ENCODE results near the gene TGIF1. TPM values are rescaled to one million over a fixed set of nuclear protein-coding genes. Genes with fewer than 3 reads are reported as not detected.

The TGIF1 gene
- total and polyA plus RNA-seq, 2 donors (not counting 1 experiment from before 2014, with no cell fraction given), result 30.4 to 140 TPM

DNA sequence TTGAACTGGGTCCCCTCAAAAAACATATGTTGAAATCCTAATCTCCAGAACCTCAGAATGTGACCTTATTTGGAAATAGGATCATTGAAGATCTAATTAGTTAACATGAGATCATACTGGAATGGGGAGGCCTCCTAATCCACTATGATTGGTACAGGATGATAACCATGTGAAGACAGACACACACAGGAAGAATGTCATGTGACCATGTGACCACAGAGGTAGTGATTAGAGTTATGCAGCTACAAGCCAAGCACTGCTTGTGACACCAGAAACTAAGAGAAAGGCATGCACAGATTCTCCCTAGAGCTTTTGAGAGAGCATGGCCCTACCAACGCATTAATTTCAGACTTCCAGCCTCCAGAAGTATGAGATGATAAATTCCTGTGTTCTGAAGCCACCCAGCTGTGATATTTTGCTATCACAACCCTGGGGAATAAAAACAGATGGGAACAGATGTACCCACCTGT is 47.0 kb upstream of the TGIF1 start:
- ChIA-PET CTCF (interaction anchor here (1.6 kb wide), 1 partner anchor 106 kb away, joined by 5 read pairs; no protein-coding TSS in a partner anchor), POLR2A (interaction anchor here (0.7 kb wide), 1 partner anchor 103 kb away, joined by 5 read pairs; no protein-coding TSS in a partner anchor)
- WGBS (ENCODE audit: insufficient coverage), result no CpG with 5 or more reads among the region's 1 CpG
- Histone ChIP-seq H3K9ac (ENCODE audit: low read length) (no peak overlapping the region), H3K4me2 (replicated peaks; ENCODE audit: low read depth, low read length, poor library complexity, severe bottlenecking) (peak overlapping the region; percentile 49), H3K79me2 (ENCODE audit: control insufficient read depth, insufficient read depth, low read length) (no peaks in the 10 kb centered on the region), H3K9me3 (ENCODE audit: control extremely low read depth in 1 of 3, control insufficient read depth in 2 of 3, insufficient read depth in 1 of 3, low read length in 2 of 3) (peaks cover 0 to 3% (median 3%) of the 10 kb centered on the region in 3 donors), H4K20me1 (ENCODE audit: control insufficient read depth, insufficient read depth, low read length, poor library complexity, severe bottlenecking) (no peaks in the 10 kb centered on the region), H3K4me1 (ENCODE audit: control insufficient read depth in 2 of 2, insufficient read depth in 2 of 2, low read length in 2 of 2) (peaks cover 52 to 54% of the 10 kb centered on the region in 2 donors), H3K27ac (ENCODE audit: low read length in 2 of 2) (peak overlapping the region; percentile 54), H3K4me3 (ENCODE audit: control extremely low read depth in 1 of 5, extremely low read depth in 1 of 5, insufficient read depth in 1 of 5, low read depth in 2 of 5, low read length in 4 of 5) (no peak overlapping the region), H2AFZ (ENCODE audit: insufficient read depth, low read depth, low read length, poor library complexity, severe bottlenecking) (peak overlapping the region; percentile 27), H3K36me3 (replicated peaks in 1 of 2; ENCODE audit: control extremely low read depth in 1 of 2, control insufficient read depth in 1 of 2, extremely low read depth in 1 of 2, insufficient read depth in 2 of 2, low read length in 1 of 2) (no peaks in the 10 kb centered on the region), H3K27me3 (replicated peaks in 1 of 4; ENCODE audit: control extremely low read depth in 1 of 4, control insufficient read depth in 3 of 4, insufficient read depth in 4 of 4, low read length in 3 of 4) (no peaks in the 10 kb centered on the region)
- peak; percentile 16 for ATAC-seq (ENCODE audit: low read depth)
- Mint-ChIP-seq H3K27me3 (no peaks in the 10 kb centered on the region), H3K4me3 (peak overlapping the region; percentile 60), H3K9me3 (ENCODE audit: insufficient read depth) (peaks cover 5% of the 10 kb centered on the region), H3K4me1 (peaks cover 60% of the 10 kb centered on the region), H3K27ac (peak overlapping the region; percentile 74)
- DNase-seq, result peak; percentile 47
- intact Hi-C loops (cut with micrococcal nuclease), result loop anchor here (2.0 kb wide), 1 partner anchor 46 kb away; no protein-coding TSS in a partner anchor
- TF ChIP-seq EZH2 (IDR thresholded peaks at IDR 0.05; ENCODE audit: borderline replicate concordance, insufficient read depth, low read depth, low read length, poor library complexity, severe bottlenecking), result no peak
- TF ChIP-seq, protein P1, sequence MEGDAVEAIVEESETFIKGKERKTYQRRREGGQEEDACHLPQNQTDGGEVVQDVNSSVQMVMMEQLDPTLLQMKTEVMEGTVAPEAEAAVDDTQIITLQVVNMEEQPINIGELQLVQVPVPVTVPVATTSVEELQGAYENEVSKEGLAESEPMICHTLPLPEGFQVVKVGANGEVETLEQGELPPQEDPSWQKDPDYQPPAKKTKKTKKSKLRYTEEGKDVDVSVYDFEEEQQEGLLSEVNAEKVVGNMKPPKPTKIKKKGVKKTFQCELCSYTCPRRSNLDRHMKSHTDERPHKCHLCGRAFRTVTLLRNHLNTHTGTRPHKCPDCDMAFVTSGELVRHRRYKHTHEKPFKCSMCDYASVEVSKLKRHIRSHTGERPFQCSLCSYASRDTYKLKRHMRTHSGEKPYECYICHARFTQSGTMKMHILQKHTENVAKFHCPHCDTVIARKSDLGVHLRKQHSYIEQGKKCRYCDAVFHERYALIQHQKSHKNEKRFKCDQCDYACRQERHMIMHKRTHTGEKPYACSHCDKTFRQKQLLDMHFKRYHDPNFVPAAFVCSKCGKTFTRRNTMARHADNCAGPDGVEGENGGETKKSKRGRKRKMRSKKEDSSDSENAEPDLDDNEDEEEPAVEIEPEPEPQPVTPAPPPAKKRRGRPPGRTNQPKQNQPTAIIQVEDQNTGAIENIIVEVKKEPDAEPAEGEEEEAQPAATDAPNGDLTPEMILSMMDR (IDR thresholded peaks at IDR 0.05), result no peak

- ChIA-PET CTCF (interaction anchor here (1.5 kb wide), 1 partner anchor 42 kb away, joined by 3 read pairs; no protein-coding TSS in a partner anchor), POLR2A (no interaction called here)
- H3K9me3 Mint-ChIP-seq (ENCODE audit: insufficient read depth), result no peaks in the 10 kb centered on the region
- Histone ChIP-seq H3K27me3 (replicated peaks in 1 of 4; ENCODE audit: control extremely low read depth in 1 of 4, control insufficient read depth in 3 of 4, insufficient read depth in 4 of 4, low read length in 3 of 4) (no peaks in the 10 kb centered on the region), H3K4me1 (ENCODE audit: control insufficient read depth in 2 of 2, insufficient read depth in 2 of 2, low read length in 2 of 2) (peaks cover 39 to 40% of the 10 kb centered on the region in 2 donors), H3K9ac (ENCODE audit: low read length) (no peak overlapping the region), H4K20me1 (ENCODE audit: control insufficient read depth, insufficient read depth, low read length, poor library complexity, severe bottlenecking) (no peaks in the 10 kb centered on the region), H3K79me2 (ENCODE audit: control insufficient read depth, insufficient read depth, low read length) (no peaks in the 10 kb centered on the region), H2AFZ (ENCODE audit: insufficient read depth, low read depth, low read length, poor library complexity, severe bottlenecking) (peak overlapping the region; percentile 8), H3K36me3 (replicated peaks in 1 of 2; ENCODE audit: control extremely low read depth in 1 of 2, control insufficient read depth in 1 of 2, extremely low read depth in 1 of 2, insufficient read depth in 2 of 2, low read length in 1 of 2) (no peaks in the 10 kb centered on the region), H3K4me3 (ENCODE audit: control extremely low read depth in 1 of 5, extremely low read depth in 1 of 5, insufficient read depth in 1 of 5, low read depth in 2 of 5, low read length in 4 of 5) (no peak overlapping the region), H3K4me2 (replicated peaks; ENCODE audit: low read depth, low read length, poor library complexity, severe bottlenecking) (no peak overlapping the region), H3K27ac (ENCODE audit: low read length in 2 of 2) (peak overlapping the region in 1 of 2 donors; percentile 42), H3K9me3 (ENCODE audit: control extremely low read depth in 1 of 3, control insufficient read depth in 2 of 3, insufficient read depth in 1 of 3, low read length in 2 of 3) (no peaks in the 10 kb centered on the region)
- H3K27ac Mint-ChIP-seq, result peak overlapping the region; percentile 54
- no peak for TF ChIP-seq EZH2 (IDR thresholded peaks at IDR 0.05; ENCODE audit: borderline replicate concordance, insufficient read depth, low read depth, low read length, poor library complexity, severe bottlenecking)
- TF ChIP-seq, protein P1 (IDR thresholded peaks at IDR 0.05), result no peak
- no peak overlapping the region for H3K4me3 Mint-ChIP-seq
- DNase-seq, result peak; percentile 28
- no peaks in the 10 kb centered on the region for H3K27me3 Mint-ChIP-seq
- 0% methylated on average over 1 of the region's 3 CpGs for WGBS (ENCODE audit: insufficient coverage)
- ATAC-seq (ENCODE audit: low read depth), result no peak
- intact Hi-C loops (cut with micrococcal nuclease), result no loop called here
- H3K4me1 Mint-ChIP-seq, result peaks cover 45% of the 10 kb centered on the region
Observed at GRCh38 chr18:3405713-3406112, 44.3 kb upstream of the TGIF1 start.
